Progenitor cell of endocrine pancreas (in vitro differentiated cells): ENCODE data around the gene SAP130. TPM values are rescaled to one million over a fixed set of nuclear protein-coding genes. Genes with fewer than 3 reads are reported as not detected.
A peak's percentile ranks its signal among the peaks of the same experiment; 100 is the strongest.

Experiments
- DNase-seq: peaks from one replicate; pipeline ENCODE4 v3.0.0; 2021; ENCODE audit warnings: low spot score; ENCODE audit not compliant: unreplicated experiment
- H3K27ac Mint-ChIP-seq: 2 replicates; pipeline ENCODE4 v1.8.0; 2021; ENCODE audit warnings: mild to moderate bottlenecking, moderate library complexity, mixed read lengths
- H3K27me3 Mint-ChIP-seq: 2 replicates; pipeline ENCODE4 v1.8.0; 2021; ENCODE audit warnings: mixed read lengths
- H3K36me3 Mint-ChIP-seq: 2 replicates; pipeline ENCODE4 v1.8.0; 2022; ENCODE audit warnings: mixed read lengths; ENCODE audit not compliant: insufficient read depth
- H3K4me1 Mint-ChIP-seq: 2 replicates; pipeline ENCODE4 v1.8.0; 2021; ENCODE audit warnings: low read depth, mixed read lengths
- H3K4me3 Mint-ChIP-seq: 2 replicates; pipeline ENCODE4 v1.8.0; 2021; ENCODE audit warnings: low read depth, mild to moderate bottlenecking, moderate library complexity, mixed read lengths
- H3K9me3 Mint-ChIP-seq: 2 replicates; pipeline ENCODE4 v1.8.0; 2021; ENCODE audit warnings: low read depth, mixed read lengths
- CTCF ChIP-seq: fragments of 200-600 bp; sonication (generic); IDR thresholded peaks from one replicate; pipeline ENCODE4 v1.5.0; 2021; ENCODE audit warnings: antibody characterized with exemption, mild to moderate bottlenecking; ENCODE audit not compliant: unreplicated experiment
- long read RNA-seq: library from polyadenylated mRNA; unstranded; transcript quantifications from one replicate; pipeline ENCODE4 v2.0.0, GENCODE V29; 2020
- total RNA-seq: library from RNA; stranded (reverse); gene quantifications from 2 replicates; pipeline ENCODE4 v1.2.1, GENCODE V29; 2021

The SAP130 gene
- 43.5 and 45.3 TPM in 2 replicates for total RNA-seq
- long read RNA-seq, partial matches to known transcripts: 13 of 18 reads
- long read RNA-seq, other reads (novel, unspliced or antisense): 5 of 18 reads

- Mint-ChIP-seq H3K9me3 (peaks cover 10% of the 10 kb centered on the region), H3K27me3 (peaks cover 18% of the 10 kb centered on the region), H3K4me3 (peak within 1 kb of the TSS; percentile 90), H3K27ac (peak within 1 kb of the TSS; percentile 93), H3K36me3 (no peaks in the 10 kb centered on the region), H3K4me1 (peaks cover 13% of the 10 kb centered on the region)
- DNase-seq: peak; percentile 96
- peak; percentile 16 for TF ChIP-seq CTCF
Measured at GRCh38 chr2:128027801-128028667, at the start of gene SAP130. Gene SAP130 (minus strand): TSS chr2:128028059. CDS start chr2:128026292, 1,767 bp downstream.

- no peaks in the 10 kb centered on the region for H3K4me1 Mint-ChIP-seq
- H3K9me3 Mint-ChIP-seq: no peaks in the 10 kb centered on the region
- no peaks in the 10 kb centered on the region for H3K36me3 Mint-ChIP-seq
- DNase-seq: no peak
- no peak overlapping the region for H3K27ac Mint-ChIP-seq
- no peak overlapping the region for H3K4me3 Mint-ChIP-seq
- no peaks in the 10 kb centered on the region for H3K27me3 Mint-ChIP-seq
- no peak for TF ChIP-seq CTCF
Measured at GRCh38 chr2:128076461-128077106, 48.7 kb upstream of the SAP130 start.

DNA sequence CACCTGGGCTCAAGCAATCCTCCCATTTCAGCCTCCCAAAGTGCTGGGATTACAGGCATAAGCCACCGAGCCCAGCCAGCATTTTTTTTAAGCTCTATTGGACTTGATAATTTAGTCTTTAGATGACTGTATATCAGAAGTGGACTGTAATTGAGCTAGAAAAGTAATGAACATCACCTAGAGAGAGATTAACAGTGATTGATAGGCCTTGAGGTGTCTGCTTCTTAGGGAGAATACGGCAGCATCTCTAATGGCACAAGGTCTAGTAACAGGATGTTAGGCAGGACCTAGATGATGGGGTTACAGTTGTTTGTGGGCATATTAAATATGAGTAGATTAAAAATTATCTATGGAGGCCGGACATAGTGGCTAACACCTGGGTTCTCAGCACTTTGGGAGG is 45.4 kb upstream of the SAP130 start:
- Mint-ChIP-seq H3K9me3 (no peaks in the 10 kb centered on the region), H3K4me1 (no peaks in the 10 kb centered on the region), H3K36me3 (no peaks in the 10 kb centered on the region), H3K4me3 (no peak overlapping the region), H3K27ac (no peak overlapping the region), H3K27me3 (no peaks in the 10 kb centered on the region)
- no peak for TF ChIP-seq CTCF
- no peak for DNase-seq

- Mint-ChIP-seq H3K4me3 (no peak overlapping the region), H3K27me3 (no peaks in the 10 kb centered on the region), H3K27ac (no peak overlapping the region), H3K36me3 (no peaks in the 10 kb centered on the region), H3K9me3 (no peaks in the 10 kb centered on the region), H3K4me1 (no peaks in the 10 kb centered on the region)
- no peak for DNase-seq
- TF ChIP-seq CTCF: no peak
Measured at GRCh38 chr2:128069769-128070168, 41.9 kb upstream of the SAP130 start.

DNA sequence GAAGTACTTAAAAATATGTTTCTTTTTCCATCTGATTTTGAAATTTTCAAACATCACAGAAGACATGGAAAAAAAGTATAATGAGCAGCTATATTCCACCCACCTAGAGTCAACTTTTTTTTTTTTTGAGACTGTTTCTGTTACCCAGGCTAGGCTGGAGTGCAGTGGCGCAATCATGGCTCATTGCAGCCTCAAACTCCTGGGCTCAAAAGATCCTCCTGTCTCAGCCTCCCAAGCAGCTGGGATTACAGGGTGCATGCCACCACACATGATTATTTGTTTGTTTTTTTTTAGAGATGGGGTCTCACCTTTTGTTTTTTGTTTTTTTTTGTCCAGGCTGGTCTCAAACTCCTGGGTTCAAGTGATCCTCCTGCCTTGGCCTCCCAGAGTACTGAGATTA is 36.5 kb upstream of the SAP130 start:
- no peak for TF ChIP-seq CTCF
- no peak for DNase-seq
- Mint-ChIP-seq H3K36me3 (no peaks in the 10 kb centered on the region), H3K4me1 (no peaks in the 10 kb centered on the region), H3K27ac (no peak overlapping the region), H3K9me3 (no peaks in the 10 kb centered on the region), H3K4me3 (no peak overlapping the region), H3K27me3 (peaks cover 3% of the 10 kb centered on the region)
